HG03135 (cell line): ENCODE data around the gene BACE2.
"Not testable (repeated sequence)": the region's sequence is repeated elsewhere in the genome, so short reads cannot be mapped to it uniquely, and the experiment has no call there.

ENCODE experiments used
- ATAC-seq: cut with Tn5 transposase; IDR thresholded peaks from one replicate; pipeline ENCODE4 v1.9.1; 2021; ENCODE audit warnings: mild to moderate bottlenecking, moderate library complexity; ENCODE audit not compliant: unreplicated experiment

BACE2 gene

GRCh38 chr21:41236352-41236973 is 68.5 kb downstream of the BACE2 start:
- no peak for ATAC-seq

GRCh38 chr21:41238081-41238796 is 70.3 kb downstream of the BACE2 start:
- ATAC-seq: not testable (repeated sequence)

GRCh38 chr21:41240040-41240439 is 72.1 kb downstream of the BACE2 start:
- ATAC-seq: no peak

DNA sequence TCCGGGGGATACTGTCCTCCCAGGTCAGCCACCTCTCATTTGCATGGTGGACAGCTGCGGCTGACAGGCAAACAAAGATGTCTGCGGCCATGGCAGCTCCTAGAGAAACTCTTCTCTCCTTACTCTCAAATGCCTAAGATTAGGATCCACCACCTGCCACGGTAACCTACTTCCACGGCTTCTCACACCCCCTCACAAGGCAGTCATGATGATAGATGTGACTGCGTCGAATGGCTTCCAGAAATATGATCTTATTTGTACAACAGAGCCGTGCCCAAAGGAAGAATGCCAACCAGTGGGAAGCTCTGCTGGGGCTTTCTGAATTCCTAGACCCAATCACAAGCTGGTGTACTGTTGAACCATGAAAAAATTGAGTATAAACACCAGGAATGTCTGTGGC is 73.4 kb downstream of the BACE2 start:
- ATAC-seq: no peak

- no peak for ATAC-seq
Observed at GRCh38 chr21:41242238-41242829, 74.4 kb downstream of the BACE2 start.

- no peak for ATAC-seq
Observed at GRCh38 chr21:41243107-41243506, 75.1 kb downstream of the BACE2 start.

DNA sequence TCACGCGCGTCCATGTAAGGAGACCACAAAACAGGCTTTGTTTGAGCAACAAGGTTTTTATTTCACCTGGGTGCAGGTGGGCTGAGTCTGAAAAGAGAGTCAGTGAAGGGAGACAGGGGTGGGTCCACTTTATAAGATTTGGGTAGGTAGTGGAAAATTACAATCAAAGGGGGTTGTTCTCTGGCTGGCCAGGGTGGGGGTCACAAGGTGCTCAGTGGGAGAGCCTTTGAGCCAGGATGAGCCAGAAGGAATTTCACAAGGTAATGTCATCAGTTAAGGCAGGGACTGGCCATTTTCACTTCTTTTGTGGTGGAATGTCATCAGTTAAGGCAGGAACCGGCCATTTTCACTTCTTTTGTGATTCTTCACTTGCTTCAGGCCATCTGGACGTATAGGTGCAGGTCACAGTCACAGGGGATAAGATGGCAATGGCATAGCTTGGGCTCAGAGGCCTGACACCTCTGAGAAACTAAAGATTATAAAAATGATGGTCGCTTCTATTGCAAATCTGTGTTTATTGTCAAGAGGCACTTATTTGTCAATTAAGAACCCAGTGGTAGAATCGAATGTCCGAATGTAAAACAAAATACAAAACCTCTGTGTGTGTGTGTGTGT is 76.4 kb downstream of the BACE2 start:
- not testable (repeated sequence) for ATAC-seq

DNA sequence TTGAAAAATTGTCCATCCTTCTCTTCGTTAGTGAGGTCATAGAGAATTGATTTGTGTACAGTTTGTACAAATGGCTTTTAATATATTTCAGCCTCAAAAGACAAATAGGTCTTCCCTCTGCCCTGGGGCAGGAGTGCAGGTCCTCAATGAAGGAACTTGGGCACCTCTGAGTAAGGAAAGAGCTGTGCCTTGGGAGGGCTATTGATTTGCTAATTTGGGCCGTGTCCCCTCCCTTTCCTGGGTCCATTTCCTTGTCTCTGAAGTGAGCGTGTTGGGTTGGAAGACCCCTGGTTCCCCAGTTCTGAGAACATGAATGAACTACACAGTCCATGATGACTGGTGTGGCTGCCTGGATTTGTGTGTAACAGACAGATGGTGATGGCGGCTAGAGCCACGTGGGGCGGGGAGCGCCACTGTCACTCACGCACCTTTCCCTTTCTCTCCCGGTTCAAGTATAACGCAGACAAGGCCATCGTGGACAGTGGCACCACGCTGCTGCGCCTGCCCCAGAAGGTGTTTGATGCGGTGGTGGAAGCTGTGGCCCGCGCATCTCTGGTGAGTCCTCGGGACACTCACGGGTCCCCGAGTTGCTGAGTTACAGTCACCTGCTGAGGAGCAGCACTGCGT is 77.7 kb downstream of the BACE2 start:
- ATAC-seq: no peak

GRCh38 chr21:41246808-41247207 is 78.8 kb downstream of the BACE2 start:
- no peak for ATAC-seq

- no peak for ATAC-seq
Observed at GRCh38 chr21:41247561-41248545, 79.9 kb downstream of the BACE2 start.

DNA sequence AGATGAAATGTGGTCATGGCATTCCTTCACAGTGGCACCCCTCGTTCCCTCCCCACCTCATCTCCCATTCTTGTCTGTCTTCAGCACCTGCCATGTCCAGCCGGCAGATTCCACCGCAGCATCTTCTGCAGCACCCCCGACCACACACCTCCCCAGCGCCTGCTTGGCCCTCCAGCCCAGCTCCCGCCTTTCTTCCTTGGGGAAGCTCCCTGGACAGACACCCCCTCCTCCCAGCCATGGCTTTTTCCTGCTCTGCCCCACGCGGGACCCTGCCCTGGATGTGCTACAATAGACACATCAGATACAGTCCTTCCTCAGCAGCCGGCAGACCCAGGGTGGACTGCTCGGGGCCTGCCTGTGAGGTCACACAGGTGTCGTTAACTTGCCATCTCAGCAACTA is 81.5 kb downstream of the BACE2 start:
- ATAC-seq: no peak

- ATAC-seq: no peak
Observed at GRCh38 chr21:41250519-41250918, 82.6 kb downstream of the BACE2 start.

GRCh38 chr21:41251961-41252642 is 84.1 kb downstream of the BACE2 start:
- no peak for ATAC-seq

DNA sequence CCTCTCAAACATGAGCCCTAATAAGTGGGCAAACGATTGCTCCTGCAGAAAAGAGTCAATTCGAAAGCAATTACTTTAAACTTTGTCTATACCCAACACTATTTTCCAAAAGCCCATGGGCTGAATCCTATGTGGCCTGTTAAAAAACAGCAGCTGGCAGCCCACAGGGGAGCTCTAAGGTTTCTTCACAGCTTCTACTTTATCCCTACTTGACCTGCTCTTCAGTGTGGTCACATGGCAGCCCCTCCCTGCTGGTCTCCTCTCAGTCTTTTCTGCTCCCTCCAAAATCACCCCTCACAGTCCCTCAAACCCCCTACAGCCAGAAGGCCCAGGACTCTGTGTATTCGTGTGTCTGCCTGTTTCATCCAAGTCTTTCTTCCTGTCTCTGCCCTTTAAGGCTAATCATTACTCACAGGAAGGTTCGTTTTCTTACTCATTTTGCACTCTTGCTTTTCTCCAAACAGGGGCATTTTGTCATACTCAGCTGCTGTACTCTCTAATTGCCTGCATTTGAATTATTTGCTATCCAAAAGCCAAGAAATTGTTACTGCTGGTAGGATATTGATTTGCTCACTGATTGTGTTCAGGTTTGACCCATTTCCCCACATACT is 86.2 kb downstream of the BACE2 start:
- no peak for ATAC-seq

DNA sequence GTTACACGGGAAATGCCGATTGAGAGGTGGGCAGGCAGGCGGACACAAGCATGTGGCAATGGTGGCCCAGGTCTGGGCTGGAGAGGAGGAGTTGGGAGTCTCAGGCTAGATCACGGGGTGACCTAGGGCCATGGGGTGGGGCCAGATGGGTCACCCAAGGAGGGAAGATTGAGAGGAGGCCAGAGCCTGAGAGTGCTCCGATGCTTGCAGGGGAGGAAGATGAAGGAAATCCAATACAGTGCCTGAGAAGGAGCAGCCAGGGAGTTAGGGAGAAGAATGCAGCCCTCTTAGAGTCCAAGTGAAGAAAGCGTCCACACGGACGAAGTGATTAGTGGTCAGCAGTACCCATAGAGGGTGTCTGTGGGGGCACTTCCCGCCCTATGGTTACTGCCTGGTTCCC is 87.2 kb downstream of the BACE2 start:
- ATAC-seq: no peak

DNA sequence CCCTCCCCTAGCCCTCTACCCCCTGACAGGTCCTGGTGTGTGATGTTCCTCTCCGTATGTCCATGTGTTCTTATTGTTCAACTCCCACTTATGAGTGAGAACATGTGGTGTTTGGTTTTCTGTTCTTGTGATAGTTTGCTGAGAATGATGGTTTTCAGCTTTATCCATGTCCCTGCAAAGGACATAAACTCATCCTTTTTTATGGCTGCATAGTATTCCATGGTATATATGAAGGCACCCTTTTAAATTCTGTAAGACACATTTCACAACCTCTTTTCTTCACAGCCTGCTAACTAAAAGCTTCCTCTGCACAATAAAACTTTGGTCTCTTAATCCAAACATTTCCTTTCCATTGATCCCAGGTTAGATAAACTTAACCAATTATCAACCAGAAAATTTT is 88.3 kb downstream of the BACE2 start:
- not testable (repeated sequence) for ATAC-seq

DNA sequence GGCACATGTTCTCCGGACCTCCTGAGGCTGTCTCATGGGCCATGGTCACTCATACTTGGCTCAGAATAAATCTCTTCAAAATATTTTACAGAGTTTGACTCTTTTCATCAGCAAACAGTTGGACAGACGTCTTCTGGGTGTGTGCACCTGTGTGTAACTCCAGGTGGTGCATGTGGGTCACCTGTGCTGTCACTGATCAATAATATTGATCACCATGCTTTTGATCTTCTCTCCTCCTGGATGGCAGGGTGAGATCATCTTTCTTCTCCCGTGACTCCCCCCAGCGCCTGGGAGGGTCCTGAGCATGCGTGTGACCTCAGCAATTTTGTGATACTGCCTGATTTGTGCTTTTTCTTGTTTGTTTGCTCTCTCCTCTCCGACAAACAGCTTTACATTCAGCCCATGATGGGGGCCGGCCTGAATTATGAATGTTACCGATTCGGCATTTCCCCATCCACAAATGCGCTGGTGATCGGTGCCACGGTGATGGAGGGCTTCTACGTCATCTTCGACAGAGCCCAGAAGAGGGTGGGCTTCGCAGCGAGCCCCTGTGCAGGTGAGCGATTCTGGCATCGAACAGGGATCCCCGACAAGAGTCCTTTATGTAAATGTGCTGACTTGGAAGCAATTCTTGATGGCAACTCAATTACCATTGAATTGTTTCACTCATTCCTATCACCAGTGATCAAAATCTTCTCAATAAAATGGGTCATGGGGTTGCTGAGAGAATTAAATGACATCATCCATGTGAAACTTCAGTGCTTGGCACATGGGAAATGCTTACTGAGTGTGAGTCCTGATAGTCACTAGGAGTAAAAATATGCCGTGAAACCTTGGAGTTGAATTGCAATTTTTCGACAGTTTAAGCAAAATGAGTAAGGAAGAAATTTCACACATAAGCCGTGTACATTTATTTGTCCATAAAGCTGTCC is 89.1 kb downstream of the BACE2 start:
- no peak for ATAC-seq

- ATAC-seq: no peak
Observed at GRCh38 chr21:41258617-41259016, 90.7 kb downstream of the BACE2 start.
